Measurements from ENCODE around the gene CCM2.
"Not testable (repeated sequence)": the region's sequence is repeated elsewhere in the genome, so short reads cannot be mapped to it uniquely, and the experiment has no call there.

Gene CCM2

GRCh38 chr7:44983742-44984477 lies 16.1 kb upstream of the CCM2 start:
- no peak for DNase-seq

DNA sequence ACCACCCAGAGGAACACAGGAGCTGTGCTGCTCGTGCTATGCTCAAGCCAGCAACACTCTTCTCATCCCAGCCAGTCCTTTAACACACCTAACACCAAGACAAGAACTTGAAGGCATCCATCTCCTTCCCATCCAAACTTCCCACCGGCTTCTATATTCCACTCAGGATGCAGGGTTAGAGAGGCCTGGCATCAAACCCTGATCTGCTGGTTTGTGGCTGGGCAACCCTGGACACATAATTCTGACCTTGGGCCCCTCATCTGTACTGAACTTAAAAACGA lies 15.6 kb upstream of the CCM2 start:
- no peak for DNase-seq

- no peak for DNase-seq
Measured at GRCh38 chr7:44985033-44985695, 14.8 kb upstream of the CCM2 start.

- no peak for DNase-seq
Measured at GRCh38 chr7:44985900-44986217, 14.1 kb upstream of the CCM2 start.

DNA sequence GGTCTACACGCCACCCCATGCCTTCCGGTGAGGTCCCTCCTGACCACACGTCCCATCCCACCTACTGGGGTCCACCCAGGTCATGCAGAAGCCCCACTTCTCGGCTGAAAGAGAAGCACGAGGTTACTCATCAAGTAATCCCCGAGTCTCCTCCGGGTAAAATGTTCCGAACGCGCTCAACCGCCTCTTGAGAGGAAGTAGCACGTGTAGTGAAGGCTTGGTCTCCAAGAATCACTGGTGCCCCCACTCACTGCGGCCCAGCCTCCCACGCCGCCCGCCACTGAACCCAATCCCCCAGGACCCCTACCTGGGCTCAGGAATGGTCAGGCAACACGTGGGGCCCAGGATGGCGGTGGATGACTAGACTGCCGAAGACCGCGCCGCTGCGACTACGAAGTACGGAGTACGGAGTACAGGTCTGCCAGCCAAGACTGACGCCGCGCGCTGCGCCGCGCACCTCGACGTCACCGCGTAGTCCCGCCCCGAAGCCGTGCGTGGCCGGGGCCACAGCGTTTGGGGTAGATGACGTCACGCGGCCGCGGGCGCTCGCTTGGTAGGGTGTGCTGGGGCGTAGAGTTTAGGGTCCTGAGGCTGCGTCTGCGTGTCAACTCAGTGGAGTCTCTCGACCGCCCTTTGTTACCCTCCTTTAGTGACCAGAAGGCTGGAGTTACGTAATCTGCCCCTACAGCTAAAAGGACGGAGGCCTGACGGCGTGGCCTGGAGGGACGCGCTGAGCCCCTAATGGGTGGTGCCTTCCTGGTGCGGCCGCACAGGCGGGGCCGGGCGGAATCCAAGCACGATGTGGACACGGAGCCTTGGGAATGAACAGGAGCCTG lies 13.6 kb upstream of the CCM2 start:
- DNase-seq, result peak; percentile 93

GRCh38 chr7:44987457-44987856 lies 12.5 kb upstream of the CCM2 start:
- no peak for DNase-seq

- DNase-seq, result no peak
Measured at GRCh38 chr7:44987996-44988395, 12.0 kb upstream of the CCM2 start.

- DNase-seq, result no peak
Measured at GRCh38 chr7:44988701-44989100, 11.3 kb upstream of the CCM2 start.

GRCh38 chr7:44989132-44989531 lies 10.9 kb upstream of the CCM2 start:
- no peak for DNase-seq

DNA sequence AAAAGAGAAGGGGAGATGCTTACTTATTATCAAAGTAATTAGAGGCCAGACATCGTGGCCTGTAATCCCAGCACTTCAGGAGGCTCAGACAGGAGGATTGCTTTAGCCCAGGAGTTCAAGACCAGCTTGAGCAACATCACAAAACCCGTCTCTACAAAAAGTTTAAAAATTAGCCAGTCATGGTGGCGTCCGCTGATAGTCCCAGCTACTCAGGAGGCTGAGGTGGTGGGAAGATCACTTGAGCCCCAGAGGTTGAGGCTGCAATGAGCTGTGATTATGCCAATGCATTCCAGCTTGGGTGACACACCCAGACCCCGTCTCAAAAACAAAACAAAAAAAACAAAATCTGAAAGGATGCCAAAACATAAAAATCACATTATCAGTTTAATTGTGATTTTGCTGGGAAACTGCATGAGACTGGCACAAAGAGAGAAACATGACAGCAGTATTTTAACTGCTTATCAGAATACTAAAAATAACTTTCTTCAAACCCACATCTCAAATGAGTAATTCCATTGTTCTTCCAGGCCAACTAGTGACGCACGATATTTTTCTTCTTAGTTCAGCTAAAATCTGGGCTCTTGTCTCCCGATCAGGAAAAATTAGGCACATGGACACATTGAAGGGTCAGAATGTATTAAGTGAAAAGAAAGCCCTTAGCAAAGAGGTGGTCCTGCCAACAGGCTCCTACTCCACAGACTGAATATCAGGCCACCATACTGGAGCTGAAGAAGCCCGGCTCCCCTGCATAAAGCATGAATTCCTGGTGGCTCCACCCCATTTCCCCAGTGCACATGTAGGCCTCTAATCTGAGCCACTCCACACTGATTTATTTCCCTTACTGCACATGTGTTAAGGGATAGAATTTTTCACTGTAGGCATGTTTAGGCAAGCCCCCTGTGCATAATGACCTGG lies 9.6 kb upstream of the CCM2 start:
- no peak for DNase-seq

- not testable (repeated sequence) for DNase-seq
Measured at GRCh38 chr7:44992004-44992795, 7.8 kb upstream of the CCM2 start.

DNA sequence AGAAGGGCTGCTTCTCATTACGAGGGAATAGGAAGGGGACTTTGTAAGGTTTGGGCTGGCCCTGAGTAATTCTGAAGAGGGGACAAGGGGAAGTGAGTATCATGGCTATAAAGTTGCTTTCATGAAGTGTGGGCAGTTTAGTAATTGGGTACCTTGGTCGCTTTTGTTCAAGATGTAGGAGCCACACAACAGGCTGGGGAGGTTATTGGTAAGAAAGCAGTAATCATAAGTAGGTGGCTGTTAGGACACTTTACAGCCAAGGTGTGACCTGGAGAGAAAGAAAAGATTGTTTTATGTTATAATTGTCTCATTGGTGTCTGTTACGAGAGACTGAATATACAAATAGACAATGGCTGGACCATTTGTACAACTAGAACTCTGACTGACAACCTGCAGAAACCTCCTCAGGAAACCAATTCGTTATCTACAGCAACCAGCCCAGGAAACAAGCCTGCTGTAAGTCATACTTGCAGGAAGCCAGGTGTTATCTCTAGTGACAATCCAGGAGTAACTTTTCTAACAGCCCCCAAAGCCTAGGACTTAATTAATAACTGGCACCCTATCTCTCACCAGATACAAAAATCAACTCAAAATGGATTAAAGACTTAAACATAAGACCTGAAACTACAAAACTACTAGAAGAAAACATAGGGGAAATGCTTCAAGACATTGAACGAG lies 5.0 kb upstream of the CCM2 start:
- no peak for DNase-seq

- no peak for DNase-seq
Measured at GRCh38 chr7:44995555-44996493, 4.2 kb upstream of the CCM2 start.

DNA sequence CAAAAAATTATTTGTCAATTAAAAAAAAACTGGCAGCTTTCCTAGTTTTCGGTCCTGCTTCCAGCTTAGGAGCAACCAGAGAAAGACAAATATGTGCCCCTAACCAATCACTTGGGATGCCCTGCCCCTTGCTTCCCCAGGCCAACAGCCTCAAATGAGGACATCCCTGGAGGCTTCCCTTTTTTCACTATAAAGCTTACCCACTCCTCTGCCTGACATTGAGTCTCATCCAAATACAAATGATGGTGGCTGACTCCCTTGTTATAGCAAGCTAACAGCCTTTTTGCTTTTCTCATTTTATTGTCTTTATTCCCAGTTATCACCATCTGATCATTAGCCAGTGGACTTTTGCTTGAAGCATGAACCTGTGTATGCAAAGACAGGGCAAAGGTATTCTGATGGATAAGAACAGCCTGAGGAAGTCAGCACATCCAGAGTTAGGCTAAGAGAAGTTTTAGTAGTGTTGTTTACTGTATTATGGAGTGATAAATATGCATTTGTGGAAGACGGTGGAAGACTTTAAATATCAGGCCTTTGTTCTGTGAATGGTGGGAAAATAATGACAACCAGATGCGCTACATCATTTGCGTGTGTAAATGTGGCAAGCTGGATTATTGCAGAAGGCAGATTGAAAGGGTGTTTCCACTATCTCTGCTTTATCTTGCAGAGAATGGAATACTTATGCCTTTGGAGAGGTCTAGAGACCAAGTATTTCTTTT lies 1.7 kb upstream of the CCM2 start:
- DNase-seq, result no peak

- peak; percentile 99 for DNase-seq
Measured at GRCh38 chr7:44999245-45000092, 532 bp upstream of the CCM2 start.

GRCh38 chr7:45001138-45001694 lies 1.2 kb downstream of the CCM2 start:
- no peak for DNase-seq

- DNase-seq, result no peak
Measured at GRCh38 chr7:45001826-45002225, 1.8 kb downstream of the CCM2 start.

- DNase-seq, result no peak
Measured at GRCh38 chr7:45003789-45004188, 3.8 kb downstream of the CCM2 start.

GRCh38 chr7:45007106-45007505 lies 7.1 kb downstream of the CCM2 start:
- no peak for DNase-seq
